Measurements from ENCODE around the gene COA1.

Gene COA1

GRCh38 chr7:43658718-43659548 is 70.4 kb downstream of the COA1 start:
- no peak for TF ChIP-seq CTCF (IDR thresholded peaks at IDR 0.05; ENCODE audit: control insufficient read depth, extremely low read depth, insufficient read depth)
- no peak overlapping the region for H3K4me3 ChIP-seq (ENCODE audit: low read depth, low read length)
- DNase-seq (ENCODE audit: low read depth), result no peak

GRCh38 chr7:43656997-43657396 is 72.3 kb downstream of the COA1 start:
- TF ChIP-seq CTCF (IDR thresholded peaks at IDR 0.05; ENCODE audit: control insufficient read depth, extremely low read depth, insufficient read depth), result no peak
- H3K4me3 ChIP-seq (ENCODE audit: low read depth, low read length), result no peak overlapping the region
- no peak for DNase-seq (ENCODE audit: low read depth)

- no peak for TF ChIP-seq CTCF (IDR thresholded peaks at IDR 0.05; ENCODE audit: control insufficient read depth, extremely low read depth, insufficient read depth)
- no peak for DNase-seq (ENCODE audit: low read depth)
- H3K4me3 ChIP-seq (ENCODE audit: low read depth, low read length), result no peak overlapping the region
Measured at GRCh38 chr7:43655584-43655983, 73.7 kb downstream of the COA1 start.

- no peak for TF ChIP-seq CTCF (IDR thresholded peaks at IDR 0.05; ENCODE audit: control insufficient read depth, extremely low read depth, insufficient read depth)
- no peak overlapping the region for H3K4me3 ChIP-seq (ENCODE audit: low read depth, low read length)
- DNase-seq (ENCODE audit: low read depth), result no peak
Measured at GRCh38 chr7:43653891-43654504, 75.3 kb downstream of the COA1 start.

- TF ChIP-seq CTCF (IDR thresholded peaks at IDR 0.05; ENCODE audit: control insufficient read depth, extremely low read depth, insufficient read depth), result no peak
- DNase-seq (ENCODE audit: low read depth), result no peak
- H3K4me3 ChIP-seq (ENCODE audit: low read depth, low read length), result no peak overlapping the region
Measured at GRCh38 chr7:43653466-43653865, 75.9 kb downstream of the COA1 start.

- H3K4me3 ChIP-seq (ENCODE audit: low read depth, low read length), result no peak overlapping the region
- no peak for DNase-seq (ENCODE audit: low read depth)
- no peak for TF ChIP-seq CTCF (IDR thresholded peaks at IDR 0.05; ENCODE audit: control insufficient read depth, extremely low read depth, insufficient read depth)
Measured at GRCh38 chr7:43652364-43652763, 77.0 kb downstream of the COA1 start.
